SK-MEL-5 (cell line): Measurements from ENCODE around the gene FRMD1. TPM values are rescaled to one million over a fixed set of nuclear protein-coding genes. Genes with fewer than 3 reads are reported as not detected.

ENCODE experiments used
- DNase-seq: peaks from one replicate; pipeline ENCODE4 v3.0.0-alpha.2; 2016; ENCODE audit warnings: low read depth, low spot score
- in situ Hi-C: cut with HindIII; loops from 2 replicates; pipeline ENCODE4 v1.10.0; 2016; ENCODE audit warnings: low sequenced_read_pairs, high pct_unique_total_duplicates, low pct_unique_long_range_greater_than_20kb
- polyA plus RNA-seq, 2 experiments: library from polyadenylated mRNA; depleted of rRNA; stranded (reverse); fragments of >200 nt; gene quantifications; 2 replicates each; pipeline ENCODE4 v1.2.3, GENCODE V29; 2015
- total RNA-seq: library from RNA; depleted of rRNA; stranded (reverse); fragments of >200 nt; shearing (Covaris generic); gene quantifications from 2 replicates; pipeline ENCODE4 v1.2.3, GENCODE V29; 2014; rRNA removed

The FRMD1 gene
- not detected in 2 replicates for total RNA-seq
- not detected in 2 replicates for polyA plus RNA-seq (2015; cell fraction: cytosol; rRNA removed)
- not detected in 2 replicates for polyA plus RNA-seq (2015; cell fraction: nucleus; rRNA removed)

DNA sequence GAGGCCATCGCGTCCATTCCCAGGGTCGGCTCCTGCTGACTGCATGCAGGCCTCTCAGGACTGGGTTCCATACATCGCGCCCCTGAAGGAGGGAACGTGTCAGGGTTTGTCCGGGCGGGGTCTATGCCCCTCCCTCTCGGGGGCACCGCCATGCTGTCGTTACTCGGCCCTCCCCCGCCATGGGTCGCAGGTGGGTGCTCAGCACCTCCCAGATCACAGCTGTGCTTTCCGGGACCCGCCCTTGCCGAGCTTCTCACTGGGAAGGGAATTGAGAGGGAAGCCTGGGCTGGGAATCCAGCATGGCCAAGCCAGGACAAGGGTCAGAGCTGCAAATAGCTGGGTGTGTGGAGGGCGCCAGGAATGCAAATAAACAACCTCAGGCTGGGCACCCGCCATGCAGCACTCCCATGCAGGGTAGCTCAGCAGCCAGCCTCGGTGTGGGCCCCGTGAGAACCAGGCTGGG lies at the start of gene FRMD1:
FRMD1 (minus strand) TSS at position 270 of the 463 bp plus-strand sequence; CDS start at position 152, 118 bp downstream.
- in situ Hi-C loops, result no loop called here
- DNase-seq, result no peak

DNA sequence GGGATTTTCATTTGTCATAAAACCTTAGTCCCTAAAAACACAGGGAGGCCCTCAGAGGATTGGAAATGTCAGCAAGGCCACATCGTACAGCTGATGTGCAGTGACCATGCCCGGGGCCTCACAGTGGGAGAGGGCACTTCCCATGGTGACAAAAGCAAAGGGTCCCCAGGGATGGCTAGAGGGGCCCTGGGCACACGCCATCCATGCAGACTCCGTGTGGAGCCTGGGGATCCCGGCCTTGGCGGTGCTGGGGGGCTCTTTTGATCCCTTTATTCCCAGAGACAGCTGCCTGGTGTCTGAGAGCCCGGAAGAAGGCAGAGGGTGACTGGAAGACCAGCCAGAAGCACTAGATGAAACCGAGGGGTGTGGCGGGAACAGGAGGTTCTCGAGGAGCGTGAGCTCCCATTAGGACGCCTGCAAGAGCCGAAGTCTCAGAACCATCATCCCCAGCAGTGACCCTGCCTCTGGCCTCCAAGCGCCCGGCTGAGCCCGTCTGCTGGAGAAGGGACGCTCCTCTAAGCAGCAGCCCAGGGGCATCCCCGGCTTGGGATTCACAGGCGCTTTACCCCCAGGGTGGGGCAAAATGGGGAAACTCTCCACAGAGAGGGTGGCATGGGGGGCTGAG lies 49.1 kb upstream of the FRMD1 start:
- no peak for DNase-seq
- in situ Hi-C loops, result no loop called here

DNA sequence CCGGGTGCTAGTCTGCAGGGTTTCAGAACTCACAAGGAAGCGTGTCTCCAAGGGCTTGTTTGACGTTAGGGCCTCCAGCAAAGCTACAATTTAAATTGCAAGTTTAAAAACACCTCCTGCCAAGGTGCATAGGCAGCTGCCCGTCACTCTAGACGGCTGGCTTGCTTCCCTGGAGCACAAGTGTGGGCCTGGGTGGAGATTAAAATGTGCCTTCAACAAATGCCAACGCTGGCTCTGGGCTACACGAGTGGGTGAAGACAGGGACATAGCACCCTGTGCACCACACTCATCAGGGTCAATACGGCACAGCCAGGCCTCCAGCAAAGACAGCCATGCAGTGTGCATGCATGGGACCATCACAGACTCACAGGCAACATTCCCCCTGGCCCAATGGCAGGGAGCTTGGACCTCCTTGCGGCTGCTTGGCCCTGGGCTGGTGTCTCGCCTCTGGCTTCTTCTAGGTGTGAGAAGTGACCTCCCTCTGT lies 48.4 kb upstream of the FRMD1 start:
- in situ Hi-C loops, result no loop called here
- no peak for DNase-seq

DNA sequence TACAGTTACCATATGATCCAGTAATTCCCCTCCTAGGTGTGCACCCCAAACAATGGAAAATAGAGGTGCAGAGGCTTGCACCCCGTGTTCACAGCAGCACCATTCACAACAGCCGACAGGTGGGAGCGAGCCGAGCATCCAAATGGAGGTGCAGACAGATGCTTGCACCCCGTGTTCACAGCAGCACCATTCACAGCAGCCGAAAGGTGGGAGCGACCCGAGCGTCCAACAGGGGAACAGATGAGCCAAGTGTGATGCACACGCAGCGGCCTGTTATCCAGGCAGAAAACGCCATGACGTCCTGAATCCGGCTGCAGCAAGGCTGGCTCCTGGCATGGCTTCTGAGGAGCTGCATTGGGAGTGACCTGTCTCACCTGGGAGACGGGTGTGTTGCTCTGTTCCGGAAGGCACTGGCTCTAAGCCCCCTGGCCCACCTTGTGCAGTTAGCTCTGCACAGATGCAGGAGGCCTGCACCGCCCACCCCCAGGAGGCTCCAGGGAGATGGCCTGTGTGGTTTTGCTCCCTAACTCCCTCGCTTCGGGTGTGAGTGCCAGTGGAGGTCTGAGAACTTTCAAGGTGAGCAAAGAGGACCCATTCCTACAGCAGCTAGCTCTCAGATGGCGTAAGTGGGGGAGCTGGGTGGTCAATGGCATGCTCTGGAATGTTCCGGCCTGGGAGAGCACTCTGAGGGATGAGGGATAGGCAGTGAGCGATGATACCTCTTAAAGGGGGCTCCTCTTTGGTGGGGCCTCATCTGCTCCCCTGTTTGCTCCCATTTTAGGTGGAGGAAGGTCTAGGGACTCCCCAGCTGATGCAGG lies 47.8 kb upstream of the FRMD1 start:
- no peak for DNase-seq
- in situ Hi-C loops, result no loop called here

DNA sequence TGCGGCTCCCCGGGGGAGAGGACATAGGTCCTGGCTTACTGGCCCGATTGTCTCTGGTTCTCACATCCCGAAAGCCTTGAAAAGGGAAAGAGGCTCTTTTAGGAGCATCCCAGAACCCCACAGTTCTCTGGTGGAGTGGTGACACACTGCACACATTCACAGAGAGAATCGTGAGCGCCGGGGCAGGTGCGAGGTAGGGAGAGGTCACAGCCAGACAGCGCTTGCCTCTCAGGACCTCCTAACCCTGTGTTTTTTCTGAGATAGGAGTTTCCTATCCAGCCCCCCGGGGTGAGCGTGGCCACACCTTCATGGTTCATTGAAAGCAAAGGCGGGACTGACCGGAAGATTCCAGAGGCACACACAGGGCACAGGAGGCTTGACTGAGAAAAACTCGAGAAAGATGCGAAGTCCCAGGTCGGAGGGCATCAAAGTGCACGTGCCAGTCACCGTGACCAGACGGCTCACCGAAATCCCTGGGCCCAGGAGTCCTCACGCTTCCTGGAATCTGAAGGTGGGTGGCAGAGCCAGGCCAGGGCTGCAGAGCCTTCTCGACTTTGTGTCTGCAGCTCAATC lies 46.5 kb upstream of the FRMD1 start:
- in situ Hi-C loops, result no loop called here
- no peak for DNase-seq

DNA sequence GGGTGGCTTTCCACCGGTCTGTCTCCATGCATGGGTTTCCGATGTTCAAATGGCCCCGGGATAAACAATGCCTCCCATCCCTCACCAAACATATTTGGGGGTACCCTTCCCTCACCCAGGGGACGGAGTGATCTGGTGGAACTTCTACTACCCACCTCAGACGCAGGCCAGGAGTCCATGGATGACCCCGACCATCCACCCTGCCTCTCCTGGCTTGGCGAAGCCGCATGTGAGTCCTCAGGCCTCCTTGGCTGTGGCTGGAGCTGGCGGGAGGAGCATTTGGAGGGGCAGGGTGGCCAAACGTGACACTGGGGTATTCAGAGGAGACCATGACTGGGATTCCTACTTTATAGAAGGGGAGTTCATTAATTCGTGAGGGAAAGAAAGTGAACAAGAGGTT lies 45.9 kb upstream of the FRMD1 start:
- DNase-seq, result no peak
- in situ Hi-C loops, result no loop called here

DNA sequence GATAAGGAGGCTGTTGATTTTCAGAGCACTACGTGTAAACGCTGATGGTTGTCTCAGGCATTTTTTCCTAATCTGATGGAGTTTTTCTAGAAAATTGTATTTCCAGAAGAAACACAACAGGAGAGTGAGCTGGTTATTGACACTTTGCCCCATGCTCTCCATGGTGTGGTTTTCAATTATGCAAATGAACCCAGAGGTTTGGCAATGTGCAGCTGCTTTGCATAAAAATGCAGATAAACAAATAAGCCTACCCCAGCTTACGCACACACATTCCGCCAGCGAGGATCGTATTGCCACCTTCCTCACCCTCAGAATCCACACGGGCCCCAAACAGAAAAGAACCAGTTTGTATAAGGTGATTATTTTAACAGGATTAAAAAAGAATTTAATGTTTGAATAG lies 45.1 kb upstream of the FRMD1 start:
- DNase-seq, result no peak
- in situ Hi-C loops, result no loop called here

DNA sequence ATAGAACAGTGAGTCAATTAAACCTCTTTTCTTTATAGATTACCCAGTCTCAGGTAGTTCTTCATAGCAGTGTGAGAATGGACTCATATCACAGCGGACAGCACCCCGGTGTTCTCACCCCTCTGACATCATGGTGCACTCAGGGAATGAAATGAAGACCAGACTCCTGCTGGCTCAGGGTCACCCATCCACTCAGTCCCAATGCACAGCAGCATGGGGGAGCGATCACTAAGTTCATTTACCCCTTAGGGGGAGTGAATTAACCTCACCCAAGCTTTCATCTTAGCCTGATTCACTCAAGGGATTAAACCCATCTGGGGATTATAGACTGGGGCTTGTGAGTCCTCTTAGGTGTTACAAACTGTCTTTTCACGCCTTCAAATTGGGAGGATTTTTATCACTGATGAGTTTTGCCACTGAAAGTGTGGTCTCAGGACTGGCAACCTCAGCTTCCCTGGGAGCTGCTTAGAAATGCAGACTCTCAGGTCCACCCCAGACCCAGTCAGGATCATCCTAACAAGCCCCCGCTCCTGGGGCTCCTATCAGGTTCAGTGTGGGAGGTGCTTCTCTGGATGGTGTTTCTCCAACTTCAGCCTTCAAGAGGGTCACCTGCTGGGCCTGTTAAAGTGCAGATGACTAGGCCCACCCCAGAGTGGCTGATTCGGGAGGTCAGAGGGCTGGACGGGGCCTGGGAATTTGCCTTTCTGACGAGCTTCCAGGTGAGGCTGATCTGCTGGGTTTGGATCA lies 44.3 kb upstream of the FRMD1 start:
- in situ Hi-C loops, result no loop called here
- DNase-seq, result no peak

DNA sequence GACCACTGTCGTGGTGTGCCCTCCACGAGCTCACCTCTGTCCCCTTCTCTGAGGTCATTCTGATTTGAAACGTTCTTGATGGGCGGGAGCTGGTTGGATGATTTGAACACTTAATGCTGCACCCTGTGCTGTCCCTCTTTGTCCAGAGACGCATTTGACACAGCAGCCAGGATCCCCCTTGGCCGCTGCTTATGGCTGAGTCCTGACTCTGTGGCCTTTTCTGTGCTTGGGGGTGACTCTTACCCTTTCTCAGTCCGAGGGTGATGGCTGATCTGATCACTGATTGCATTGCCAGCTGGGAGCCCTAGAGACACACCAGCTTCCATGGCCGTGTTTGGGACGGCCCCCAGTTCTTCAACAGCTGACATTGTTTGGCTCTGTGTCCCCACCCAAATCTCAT lies 43.5 kb upstream of the FRMD1 start:
- in situ Hi-C loops, result no loop called here

DNA sequence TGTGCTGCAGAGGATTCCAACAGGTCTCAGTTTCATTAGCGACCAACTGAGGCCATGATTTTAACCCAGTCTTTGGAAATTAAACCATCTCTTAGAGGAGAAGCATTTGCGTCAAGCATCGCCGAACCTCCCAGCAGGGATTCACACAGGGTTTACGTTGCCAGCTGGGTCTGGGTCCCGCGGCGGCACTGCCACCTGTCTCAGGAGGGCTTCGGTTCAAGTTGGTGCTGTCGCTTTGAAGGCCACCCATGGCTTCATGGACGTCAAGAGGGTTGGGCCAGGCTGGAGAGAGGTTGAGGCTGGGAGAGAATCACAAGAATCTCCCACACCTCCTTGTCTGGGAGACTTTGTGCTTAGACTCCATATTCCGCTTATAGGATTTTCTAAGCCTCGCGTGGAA lies 43.0 kb upstream of the FRMD1 start:
- no peak for DNase-seq
- in situ Hi-C loops, result no loop called here

More for the DNA sequence above, 43.5 kb upstream of the FRMD1 start:
- DNase-seq, result no peak

DNA sequence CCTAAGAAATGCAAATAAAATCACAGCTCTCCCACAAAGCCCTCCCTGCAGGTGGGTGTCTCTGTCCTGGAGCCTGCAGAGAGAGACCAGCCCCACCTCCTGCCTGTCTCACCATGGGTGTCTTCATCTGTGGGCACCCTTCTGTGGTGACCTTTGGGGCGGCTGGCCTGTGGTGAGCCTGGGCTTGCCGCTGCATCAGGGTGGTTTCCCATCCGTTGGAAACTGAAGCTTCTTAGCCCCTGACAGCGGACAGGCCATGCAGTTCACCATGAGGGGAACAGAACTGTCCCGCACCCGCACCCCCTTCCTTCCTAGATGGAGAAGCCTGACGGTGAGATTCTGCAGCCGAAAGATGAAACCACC lies 42.3 kb upstream of the FRMD1 start:
- DNase-seq, result no peak
- in situ Hi-C loops, result no loop called here

DNA sequence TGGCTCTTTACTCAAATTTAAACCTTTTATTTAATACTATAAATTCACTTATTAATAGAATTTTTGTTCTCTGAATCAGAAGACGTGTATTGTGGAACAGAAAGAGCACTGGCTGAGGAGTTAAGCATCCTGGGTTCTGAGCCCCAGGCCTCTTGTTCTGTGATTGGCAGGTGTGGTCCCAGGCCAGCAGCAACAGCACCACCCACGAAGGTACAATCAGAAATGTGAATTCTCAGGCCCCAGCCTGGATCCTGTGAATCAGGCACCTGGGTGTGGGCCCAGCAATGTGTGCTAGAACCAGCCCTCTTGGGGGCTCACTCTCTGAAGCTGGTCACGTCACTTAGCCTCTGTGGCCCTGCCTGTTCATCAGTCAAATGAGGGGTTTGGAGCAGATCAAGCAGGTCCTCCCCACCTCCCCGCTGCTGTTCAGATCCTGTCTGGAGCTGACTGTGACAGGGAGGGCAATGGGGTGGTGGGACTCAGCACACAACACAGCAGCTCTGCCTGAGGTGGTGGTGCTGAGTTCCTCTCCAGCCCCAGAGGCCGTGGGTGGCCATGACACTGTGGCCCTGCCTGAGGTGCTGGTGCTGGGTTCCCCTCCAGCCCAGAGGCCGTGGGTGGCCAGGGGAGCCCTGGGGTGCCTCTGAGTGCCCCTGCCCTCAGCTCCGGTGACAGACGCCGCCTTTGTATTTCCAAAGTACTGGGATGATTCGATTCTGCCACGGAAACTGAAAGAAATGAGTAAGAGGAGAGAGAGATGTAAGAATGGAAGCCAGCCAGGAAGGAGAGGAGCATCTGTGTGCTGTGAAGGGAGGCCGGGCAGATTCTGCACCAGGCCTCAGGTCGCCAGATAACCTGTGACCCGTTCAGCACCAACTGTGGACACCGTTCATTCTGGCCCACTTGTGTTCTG lies 41.6 kb upstream of the FRMD1 start:
- DNase-seq, result no peak
- in situ Hi-C loops, result no loop called here

DNA sequence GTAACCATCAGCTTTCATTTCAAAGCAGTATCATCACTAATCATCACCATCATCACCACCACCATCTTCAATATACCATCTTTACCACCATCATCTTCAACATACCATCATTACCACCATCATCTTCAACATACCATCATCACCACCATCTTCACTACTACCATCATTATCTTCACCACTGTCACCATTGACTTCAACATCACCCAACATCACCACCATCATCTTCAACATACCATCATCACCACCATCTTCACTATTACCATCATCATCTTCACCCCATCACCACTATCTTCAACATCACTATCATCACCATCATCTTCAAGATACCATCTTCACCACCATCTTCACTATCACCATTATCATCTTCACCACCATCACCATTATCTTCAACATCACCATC lies 40.5 kb upstream of the FRMD1 start:
- in situ Hi-C loops, result no loop called here
- no peak for DNase-seq

DNA sequence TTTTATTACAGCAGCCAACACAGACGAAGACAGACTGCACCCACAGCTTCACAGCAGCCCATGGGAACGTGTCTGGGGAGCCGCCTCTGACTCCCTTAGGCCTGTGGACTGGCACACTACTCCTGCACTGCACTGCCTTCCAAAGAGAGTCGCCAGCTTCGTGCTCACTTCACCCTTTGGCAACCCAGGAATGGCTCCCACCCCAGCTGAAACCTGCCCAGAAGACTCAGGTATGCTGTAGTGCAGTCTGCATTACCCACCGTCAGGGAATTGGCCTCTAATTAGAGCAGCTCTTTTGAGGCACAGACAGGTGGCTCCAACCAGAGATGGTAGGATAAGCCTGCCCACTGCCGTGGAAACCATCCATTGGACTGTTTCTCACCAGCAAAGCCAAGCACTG lies 39.9 kb upstream of the FRMD1 start:
- no peak for DNase-seq
- in situ Hi-C loops, result no loop called here

DNA sequence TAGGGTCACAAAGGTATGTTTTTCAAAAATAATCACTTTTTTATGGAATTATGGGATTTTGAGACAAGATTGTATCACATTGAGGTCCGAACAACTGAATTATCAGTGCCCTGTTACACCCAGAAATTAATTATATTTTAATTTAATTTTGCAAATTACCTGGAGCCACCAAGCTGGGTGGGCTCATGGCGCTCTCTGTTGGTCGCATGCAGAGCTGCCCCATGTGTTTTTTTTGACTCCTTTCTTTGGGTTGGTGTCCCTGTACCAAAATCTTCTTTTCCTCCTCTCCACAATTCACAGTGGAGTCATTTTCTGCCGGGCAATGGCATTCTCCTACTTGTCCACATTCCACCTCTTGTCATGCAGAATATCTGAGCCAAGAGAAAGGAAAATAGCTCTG lies 38.9 kb upstream of the FRMD1 start:
- no peak for DNase-seq
- in situ Hi-C loops, result no loop called here

DNA sequence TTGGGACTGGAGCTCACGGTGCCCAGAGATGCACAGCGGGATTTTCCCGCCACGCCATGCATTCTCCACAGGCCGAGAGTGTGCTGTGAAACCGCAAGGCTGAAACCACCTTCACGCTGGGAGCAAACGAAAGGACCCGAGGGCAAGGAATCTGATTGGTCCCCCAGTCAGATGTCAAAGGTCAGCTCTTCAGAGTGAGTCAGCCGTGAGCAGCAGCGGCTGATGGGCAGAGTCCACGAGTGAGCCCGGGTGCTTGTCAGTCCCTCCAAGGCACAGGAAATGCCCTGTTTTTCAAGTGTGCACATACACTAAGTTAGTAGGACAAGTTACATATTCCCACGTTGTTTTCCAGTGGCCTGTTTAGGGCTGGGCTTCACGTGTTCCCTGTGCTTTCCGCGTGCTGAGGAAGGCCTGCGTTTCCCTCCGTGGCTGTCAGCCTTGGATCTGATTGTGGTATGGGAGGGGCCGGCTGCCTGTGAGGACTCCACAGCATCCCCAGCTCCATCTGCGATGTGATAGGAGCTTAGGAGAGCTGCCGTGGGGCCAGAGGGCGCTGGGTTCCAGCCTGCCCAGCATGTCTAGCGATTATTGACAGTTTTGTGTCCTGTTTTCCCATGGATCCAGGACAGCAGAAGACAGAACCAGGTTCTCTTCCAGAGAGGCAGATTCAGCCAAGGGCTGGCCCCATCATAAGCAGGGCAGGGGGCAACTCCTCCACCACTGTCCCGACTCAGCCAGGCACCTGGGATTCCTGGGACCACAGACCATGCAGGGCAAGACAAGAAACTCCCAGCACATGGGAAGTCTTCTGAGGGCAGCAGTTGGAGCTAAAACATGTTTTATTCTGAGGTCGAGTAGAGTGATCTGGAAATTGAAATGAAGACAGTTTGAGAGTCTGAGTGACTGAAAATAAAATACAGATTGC lies 38.2 kb upstream of the FRMD1 start:
- no peak for DNase-seq
- in situ Hi-C loops, result no loop called here
